MM.1S (cell line): ENCODE results near the gene KCNK17.

Source experiments
- CTCF ChIP-seq: fragments of 300-600 bp; sonication (generic); IDR thresholded peaks from 2 replicates; pipeline ENCODE4 v1.5.1; 2016; ENCODE audit warnings: antibody characterized with exemption, low read length, mixed read lengths
- EZH2 ChIP-seq: fragments of 300-600 bp; sonication (generic); optimal IDR thresholded peaks from 2 replicates; pipeline ENCODE3; 2017; ENCODE audit warnings: low read depth, mild to moderate bottlenecking, antibody characterized with exemption, low read length, mixed read lengths
- EZH2phosphoT487 ChIP-seq: fragments of 300-600 bp; sonication (generic); IDR thresholded peaks from 2 replicates; pipeline ENCODE4 v1.6.1; 2018; ENCODE audit warnings: antibody characterized with exemption, low read length

- TF ChIP-seq EZH2 (no peak), CTCF (no peak), EZH2phosphoT487 (no peak)
Observed at GRCh38 chr6:39300739-39301138, 13.5 kb downstream of the KCNK17 start.
